Eye (tissue), 1 donor: Measurements from ENCODE around the gene FANCE.

Source experiments
- DNase-seq: peaks from one replicate; pipeline ENCODE4 v3.0.0-alpha.2; 2015

The FANCE gene

GRCh38 chr6:35468980-35469750 is 17.0 kb downstream of the FANCE start:
- no peak for DNase-seq

- DNase-seq, result no peak
Measured at GRCh38 chr6:35469751-35470662, 17.9 kb downstream of the FANCE start.

- DNase-seq, result no peak
Measured at GRCh38 chr6:35470663-35471120, 18.6 kb downstream of the FANCE start.

- DNase-seq, result no peak
Measured at GRCh38 chr6:35471836-35472345, 19.8 kb downstream of the FANCE start.

- DNase-seq, result no peak
Measured at GRCh38 chr6:35473075-35473849, 21.1 kb downstream of the FANCE start.

- no peak for DNase-seq
Measured at GRCh38 chr6:35473850-35474130, 21.7 kb downstream of the FANCE start.

GRCh38 chr6:35474131-35474941 is 22.2 kb downstream of the FANCE start:
- DNase-seq, result no peak

- DNase-seq, result no peak
Measured at GRCh38 chr6:35474942-35475570, 22.9 kb downstream of the FANCE start.

GRCh38 chr6:35475573-35475972 is 23.4 kb downstream of the FANCE start:
- no peak for DNase-seq

GRCh38 chr6:35476004-35476403 is 23.9 kb downstream of the FANCE start:
- DNase-seq, result no peak

GRCh38 chr6:35477028-35477427 is 24.9 kb downstream of the FANCE start:
- DNase-seq, result no peak

GRCh38 chr6:35477551-35478179 is 25.5 kb downstream of the FANCE start:
- no peak for DNase-seq

GRCh38 chr6:35478259-35478658 is 26.1 kb downstream of the FANCE start:
- DNase-seq, result no peak

GRCh38 chr6:35480176-35480575 is 28.0 kb downstream of the FANCE start:
- no peak for DNase-seq

GRCh38 chr6:35481226-35481625 is 29.1 kb downstream of the FANCE start:
- no peak for DNase-seq

GRCh38 chr6:35483062-35483461 is 30.9 kb downstream of the FANCE start:
- DNase-seq, result no peak

GRCh38 chr6:35483490-35483889 is 31.4 kb downstream of the FANCE start:
- DNase-seq, result no peak

- no peak for DNase-seq
Measured at GRCh38 chr6:35483893-35484645, 31.9 kb downstream of the FANCE start.

- DNase-seq, result no peak
Measured at GRCh38 chr6:35484921-35485392, 32.8 kb downstream of the FANCE start.

- DNase-seq, result peak; percentile 67
Measured at GRCh38 chr6:35485402-35485877, 33.3 kb downstream of the FANCE start.
